ENCODE data around the gene C20orf144.
A peak's percentile ranks its signal among the peaks of the same experiment; 100 is the strongest.

C20orf144 gene

DNA sequence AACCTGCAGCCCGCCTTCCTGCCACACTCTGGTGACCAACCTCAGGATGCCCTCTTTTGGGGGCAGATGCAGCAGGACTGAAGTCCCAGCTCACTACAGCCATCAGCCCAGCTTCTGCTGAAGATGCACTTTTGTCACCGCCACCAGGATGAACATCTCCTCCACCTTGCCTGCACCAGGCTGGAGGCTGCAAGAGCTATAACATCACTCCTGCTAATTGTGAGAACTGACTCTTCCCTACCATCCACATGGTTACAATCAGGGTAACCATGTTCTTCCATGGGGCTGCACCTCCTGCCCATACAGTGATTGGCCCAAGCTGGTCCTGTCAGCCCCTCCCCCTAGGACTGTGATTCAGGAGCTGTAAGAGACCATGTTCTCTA lies 2.6 kb downstream of the C20orf144 start:
- DNase-seq (ENCODE audit: low read depth in 2 of 2), result no peak

GRCh38 chr20:33666293-33667244 lies 4.4 kb downstream of the C20orf144 start, which contains the start of gene ACTL10:
TSS of gene ACTL10 (plus strand) at chr20:33666943. CDS start at chr20:33667498, 555 bp downstream.
- peak; percentile 71 to 94 for DNase-seq (ENCODE audit: low read depth in 2 of 2)

DNA sequence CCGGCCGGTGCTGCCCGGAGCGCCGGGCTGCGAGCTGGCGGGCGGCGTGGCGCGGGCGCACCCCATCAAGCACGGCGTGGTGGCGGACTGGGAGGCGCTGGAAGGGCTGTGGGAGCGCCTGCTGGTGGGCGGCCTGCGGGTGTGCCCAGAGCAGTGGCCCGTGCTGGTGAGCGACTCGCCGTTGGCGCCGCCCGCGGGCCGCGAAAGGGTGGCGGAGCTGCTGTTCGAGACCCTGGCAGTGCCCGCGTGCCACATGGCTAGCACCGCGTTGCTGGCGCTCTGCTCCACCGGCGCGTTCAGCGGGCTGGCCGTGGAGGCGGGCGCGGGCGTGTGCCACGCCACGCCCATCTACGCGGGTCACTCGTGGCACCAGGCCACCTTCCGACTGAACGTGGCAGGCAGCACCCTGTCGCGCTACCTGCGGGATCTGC lies 5.1 kb downstream of the C20orf144 start:
- no peak for DNase-seq (ENCODE audit: low read depth in 2 of 2)

DNA sequence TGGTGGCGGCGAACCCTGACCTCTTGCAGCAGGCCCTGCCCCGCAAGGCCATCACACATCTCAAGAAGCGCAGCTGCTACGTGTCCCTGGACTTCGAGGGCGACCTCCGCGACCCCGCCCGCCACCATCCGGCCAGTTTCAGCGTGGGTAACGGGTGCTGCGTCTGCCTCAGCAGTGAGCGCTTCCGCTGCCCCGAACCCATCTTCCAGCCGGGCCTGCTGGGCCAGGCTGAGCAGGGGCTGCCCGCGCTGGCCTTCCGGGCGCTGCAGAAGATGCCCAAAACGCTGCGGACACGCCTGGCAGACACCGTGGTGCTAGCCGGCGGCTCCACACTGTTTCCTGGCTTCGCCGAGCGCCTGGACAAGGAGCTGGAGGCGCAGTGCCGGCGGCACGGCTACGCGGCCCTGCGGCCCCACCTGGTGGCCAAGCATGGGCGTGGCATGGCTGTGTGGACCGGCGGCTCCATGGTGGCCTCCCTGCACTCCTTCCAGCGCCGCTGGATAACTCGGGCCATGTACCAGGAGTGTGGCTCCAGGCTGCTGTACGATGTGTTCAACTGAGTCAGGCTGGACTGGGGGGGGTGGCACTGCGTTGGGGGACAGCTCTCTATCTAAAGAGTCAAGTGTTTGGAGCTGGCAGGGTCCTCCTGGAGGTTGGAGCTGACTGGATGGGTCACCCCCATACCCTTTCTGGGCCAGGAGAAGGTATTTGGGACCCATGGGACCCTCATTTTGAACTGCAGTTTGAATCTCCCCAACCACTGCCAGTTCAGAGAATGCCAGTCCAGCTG lies 5.7 kb downstream of the C20orf144 start:
- DNase-seq (ENCODE audit: low read depth in 2 of 2), result peak; percentile 59 to 75

- DNase-seq (ENCODE audit: low read depth in 2 of 2), result no peak
Observed at GRCh38 chr20:33668466-33669155, 6.5 kb downstream of the C20orf144 start.

- no peak for DNase-seq (ENCODE audit: low read depth in 2 of 2)
Observed at GRCh38 chr20:33669224-33669623, 7.1 kb downstream of the C20orf144 start.

- DNase-seq (ENCODE audit: low read depth in 2 of 2), result no peak
Observed at GRCh38 chr20:33669873-33670640, 7.9 kb downstream of the C20orf144 start.

DNA sequence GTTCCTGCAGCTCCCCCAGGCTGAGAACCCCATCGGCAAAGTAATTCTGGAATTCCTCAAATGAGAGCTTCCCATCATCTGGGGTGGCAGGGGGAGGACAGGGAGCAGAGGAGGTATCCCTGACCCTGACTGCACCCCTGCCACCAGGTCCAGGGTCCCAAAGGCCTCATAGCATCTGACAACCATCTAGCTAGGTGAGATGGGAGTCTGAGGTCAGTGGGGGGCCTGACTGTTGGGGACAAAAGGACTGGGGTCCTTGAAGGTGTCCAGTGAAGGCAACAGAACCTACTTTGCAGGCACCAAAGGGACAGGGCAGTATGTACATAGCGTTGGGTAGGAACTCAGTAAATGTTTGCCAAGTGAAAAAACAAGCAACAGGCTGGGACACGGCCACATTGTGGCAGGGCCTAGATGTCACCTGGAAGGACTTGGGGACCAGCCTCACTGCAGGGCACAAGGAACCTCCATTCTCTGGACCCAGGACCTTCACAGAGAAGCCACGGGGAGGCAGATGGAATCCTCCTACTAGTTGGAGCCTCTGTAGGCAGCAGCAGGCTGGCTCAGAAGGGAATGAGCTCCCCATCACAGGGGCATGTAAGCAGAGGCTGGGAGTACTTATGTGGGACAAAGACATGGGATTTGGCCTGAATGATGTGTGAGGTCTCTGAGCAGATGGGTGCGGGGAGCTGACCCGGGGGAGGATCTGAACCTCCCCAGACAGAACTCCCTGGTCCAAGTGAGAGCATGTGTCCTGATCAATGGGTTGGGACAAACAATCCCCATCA lies 8.8 kb downstream of the C20orf144 start:
- DNase-seq (ENCODE audit: low read depth in 2 of 2), result no peak

DNA sequence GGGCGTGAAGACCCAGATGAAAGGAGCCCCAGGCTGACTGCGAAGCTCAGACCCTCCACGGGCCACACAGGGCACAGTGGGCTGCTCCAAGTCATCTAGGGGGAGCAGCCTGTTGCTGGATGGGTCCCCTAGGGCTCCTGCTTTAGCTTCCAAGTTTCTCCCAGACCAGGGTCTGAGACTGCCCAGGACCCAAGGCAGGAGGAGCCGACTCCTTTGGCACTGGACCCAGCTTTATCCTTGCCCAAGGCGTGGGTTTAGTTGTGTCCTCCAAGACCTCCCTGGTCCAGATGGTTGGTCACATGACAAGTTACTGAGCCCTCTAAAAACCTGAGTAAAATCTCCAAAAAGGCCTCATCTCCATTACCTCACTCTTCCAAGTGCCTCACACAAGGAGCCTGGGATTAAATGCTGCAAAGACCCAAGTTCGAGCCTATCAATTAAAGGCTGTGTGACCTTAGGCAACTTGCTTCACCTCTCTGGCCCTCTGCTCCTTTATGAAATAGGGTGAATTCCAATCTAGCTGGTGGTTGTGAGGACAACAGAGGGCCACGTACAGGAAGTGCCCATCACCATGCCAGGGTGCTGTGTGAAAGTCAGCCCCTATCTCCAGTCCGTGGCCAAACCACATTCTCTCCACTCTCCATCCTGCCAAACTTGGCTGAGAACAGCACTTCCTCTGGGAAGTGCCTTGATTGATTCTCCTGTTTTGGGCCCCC lies 9.6 kb downstream of the C20orf144 start:
- no peak for DNase-seq (ENCODE audit: low read depth in 2 of 2)

GRCh38 chr20:33672426-33673113 lies 10.4 kb downstream of the C20orf144 start:
- DNase-seq (ENCODE audit: low read depth in 2 of 2), result no peak

DNA sequence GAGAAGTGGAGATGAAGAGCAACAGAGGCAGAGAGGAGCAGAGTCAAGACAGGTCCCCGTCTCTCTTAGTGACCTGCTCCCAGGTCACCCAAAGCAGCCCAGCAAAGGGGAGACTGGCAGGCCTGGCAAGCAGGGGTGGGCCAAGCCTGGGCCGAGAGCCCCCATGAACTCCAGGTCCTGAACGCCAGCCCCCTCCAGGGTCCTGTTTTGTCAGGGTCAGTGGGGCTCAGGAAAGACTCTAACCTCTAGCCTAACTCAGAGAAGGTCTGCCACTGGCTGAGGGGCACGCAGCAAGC lies 10.9 kb downstream of the C20orf144 start:
- no peak for DNase-seq (ENCODE audit: low read depth in 2 of 2)

GRCh38 chr20:33673410-33674293 lies 11.5 kb downstream of the C20orf144 start:
- DNase-seq (ENCODE audit: low read depth in 2 of 2), result no peak

DNA sequence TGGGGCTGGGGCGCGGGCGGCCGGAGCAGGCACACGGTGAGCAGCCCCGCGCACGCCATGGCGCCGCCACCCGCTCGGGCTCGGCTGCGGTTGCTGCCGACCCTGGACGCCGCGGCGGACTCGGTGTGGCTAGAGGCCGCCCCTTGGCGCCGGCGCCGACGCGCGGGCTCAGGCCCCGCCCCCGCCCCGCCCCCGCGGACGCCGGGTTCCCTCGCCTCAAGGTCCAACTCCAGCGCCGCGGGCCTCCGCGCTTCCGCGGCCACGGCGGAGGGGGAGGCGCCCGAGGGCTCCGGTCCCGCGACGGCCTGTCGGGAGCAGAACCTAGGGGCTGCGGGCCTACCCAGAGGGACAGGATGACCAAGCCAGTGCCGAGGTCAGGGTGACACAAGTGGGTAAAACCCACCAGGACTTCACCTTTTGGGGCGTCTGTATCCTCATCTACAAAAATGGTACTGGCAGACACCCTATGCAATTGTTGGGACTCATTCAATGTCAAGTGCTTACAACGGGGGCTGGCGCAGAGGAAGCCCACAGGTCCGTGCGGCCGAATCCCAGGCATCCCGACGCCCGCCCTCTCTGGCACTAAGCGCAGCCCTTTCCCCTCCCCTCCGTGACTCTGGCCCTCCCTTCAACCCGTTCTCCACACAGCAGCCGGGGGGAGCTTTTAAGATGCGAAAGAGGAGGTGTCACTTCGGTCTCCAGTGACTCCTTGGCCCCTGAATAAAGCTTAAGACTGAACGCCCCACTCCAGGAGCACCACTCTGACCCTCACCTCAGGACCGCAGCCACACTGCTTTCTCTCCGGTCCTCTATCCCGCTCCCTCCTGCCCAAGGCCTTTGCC lies 12.4 kb downstream of the C20orf144 start, which contains the start of gene NECAB3:
TSS of gene NECAB3 (minus strand) at position 135 of the 842 bp plus-strand sequence. CDS start at position 59, 76 bp downstream.
- DNase-seq (ENCODE audit: low read depth in 2 of 2), result peak in 1 of 2 experiments; percentile 59

DNA sequence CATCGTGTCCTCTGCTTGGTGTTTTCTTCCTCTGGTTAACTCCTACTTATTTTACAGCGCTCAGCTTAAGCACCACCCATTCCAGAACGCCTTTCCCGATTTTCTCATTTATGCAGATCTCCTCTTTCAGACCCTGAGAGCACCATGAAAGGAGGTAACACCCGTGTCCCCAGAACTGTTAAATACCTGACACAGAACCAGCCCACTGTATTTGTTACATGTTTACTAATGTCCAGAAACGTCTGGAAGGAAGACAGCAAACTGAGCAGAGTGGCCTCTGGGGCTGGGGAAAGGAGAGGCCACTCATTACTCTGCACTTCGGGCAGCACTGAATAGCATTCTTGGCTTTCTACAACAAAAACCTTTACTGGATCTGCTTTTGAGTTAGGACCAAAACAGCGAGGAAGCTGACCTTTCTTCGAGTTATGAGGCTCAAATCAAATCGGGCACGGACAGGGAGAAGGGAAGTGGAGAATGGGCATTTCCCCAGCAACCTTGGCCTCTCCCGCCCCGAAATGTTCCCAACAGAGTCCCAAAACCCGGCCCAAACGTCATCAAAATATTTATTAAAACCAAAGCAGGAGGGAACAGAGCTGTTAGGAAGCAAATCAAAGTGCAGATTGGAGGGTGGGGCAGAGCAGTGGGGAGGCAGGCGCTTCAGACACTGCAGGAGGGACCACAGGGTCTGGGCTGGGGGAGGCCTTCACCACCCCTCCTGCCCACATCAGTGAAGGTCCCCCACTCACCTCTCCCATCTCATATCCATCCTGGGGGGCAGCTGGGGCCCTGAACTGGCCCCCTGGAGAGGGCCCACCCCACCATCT lies 13.2 kb downstream of the C20orf144 start:
- no peak for DNase-seq (ENCODE audit: low read depth in 2 of 2)

GRCh38 chr20:33676121-33676520 lies 14.0 kb downstream of the C20orf144 start:
- DNase-seq (ENCODE audit: low read depth in 2 of 2), result no peak
